B cell (primary cell): ENCODE measurements around the gene DRAXIN. TPM values are rescaled to one million over a fixed set of nuclear protein-coding genes. Genes with fewer than 3 reads are reported as not detected.

ENCODE experiments used
- ATAC-seq: fragments of 200-7000 bp; cut with Tn5 transposase; one replicate; pipeline ENCODE4 v1.10.0; 2021; ENCODE audit warnings: low read depth, mild to moderate bottlenecking, moderate number of reproducible peaks, moderate library complexity
- CTCF ChIA-PET: fragments of 350-600 bp; sonication (Branson Sonifier 250); formaldehyde crosslinking; loops from one replicate; lab custom pipeline; 2021; ENCODE audit warnings: antibody characterized with exemption, inconsistent platforms; lab: Charles Lee
- POLR2A ChIA-PET: fragments of 350-600 bp; sonication (Branson Sonifier 250); formaldehyde crosslinking; loops from one replicate; lab custom pipeline; 2021; ENCODE audit warnings: antibody characterized with exemption; lab: Charles Lee
- DNase-seq: peaks from one replicate; pipeline ENCODE4 v3.0.0; 2013
- H2AFZ ChIP-seq: 2 replicates; pipeline ENCODE4 v1.6.1; 2012; ENCODE audit warnings: mild to moderate bottlenecking, low read depth, low read length; ENCODE audit not compliant: insufficient read depth, poor library complexity, severe bottlenecking
- H3K27ac ChIP-seq, 2 donors: 1 replicate in 1 of 2; 2 replicates in 1 of 2; pipeline ENCODE4 v1.5.1; 2012 to 2013; ENCODE audit warnings: low read length in 2 of 2, mild to moderate bottlenecking in 2 of 2, moderate library complexity in 1 of 2
- H3K27me3 ChIP-seq, 4 experiments: fragments of 200-600 bp in 1 of 4; sonication (generic) in 1 of 4; replicated peaks in 1 of 4; 1 replicate in 2 of 4; 2 replicates in 2 of 4; pipeline versions ENCODE4 v1.6.1 to v1.7.0; 2013 to 2016; ENCODE audit warnings: low read length in 3 of 4, mild to moderate bottlenecking in 2 of 4, mixed read lengths in 1 of 4, moderate library complexity in 1 of 4; ENCODE audit not compliant: insufficient read depth in 4 of 4, control insufficient read depth in 3 of 4; ENCODE audit errors: control extremely low read depth in 1 of 4
- H3K36me3 ChIP-seq, 2 experiments: replicated peaks in 1 of 2; 1 replicate in 1 of 2; 2 replicates in 1 of 2; pipeline versions ENCODE4 v1.6.1 to v1.7.1; 2013; ENCODE audit warnings: low read length in 1 of 2; ENCODE audit not compliant: insufficient read depth in 2 of 2, control insufficient read depth in 1 of 2; ENCODE audit errors: control extremely low read depth in 1 of 2, extremely low read depth in 1 of 2
- H3K4me1 ChIP-seq, 2 donors: fragments of 200-600 bp in 1 of 2; sonication (generic) in 1 of 2; 1 replicate in 1 of 2; 2 replicates in 1 of 2; pipeline versions ENCODE4 v1.5.1 to v1.6.1; 2013 to 2017; ENCODE audit warnings: low read length in 2 of 2; ENCODE audit not compliant: control insufficient read depth in 2 of 2, insufficient read depth in 2 of 2
- H3K4me2 ChIP-seq: replicated peaks from 2 replicates; pipeline ENCODE3; 2012; ENCODE audit warnings: mild to moderate bottlenecking, low read depth, low read length; ENCODE audit not compliant: poor library complexity, severe bottlenecking
- H3K4me3 ChIP-seq, 5 experiments: fragments of 200-600 bp in 1 of 5; sonication (generic) in 1 of 5; 1 replicate in 3 of 5; 2 replicates in 2 of 5; pipeline versions ENCODE4 v1.5.1 to v1.7.0; 2011 to 2016; ENCODE audit warnings: low read length in 4 of 5, mild to moderate bottlenecking in 4 of 5, low read depth in 2 of 5, control low read depth in 1 of 5, moderate library complexity in 1 of 5; ENCODE audit not compliant: insufficient read depth in 1 of 5; ENCODE audit errors: control extremely low read depth in 1 of 5, extremely low read depth in 1 of 5
- H3K79me2 ChIP-seq: fragments of 200-600 bp; sonication (generic); one replicate; pipeline ENCODE4 v1.6.0; 2016; ENCODE audit warnings: low read length; ENCODE audit not compliant: control insufficient read depth, insufficient read depth
- H3K9ac ChIP-seq: fragments of 200-600 bp; sonication (generic); 2 replicates; pipeline ENCODE4 v1.6.1; 2017; ENCODE audit warnings: mild to moderate bottlenecking, low read length, moderate library complexity
- H3K9me3 ChIP-seq, 3 donors: one replicate each; pipeline versions ENCODE4 v1.6.1 to v1.7.1; 2013; ENCODE audit warnings: low read length in 2 of 3; ENCODE audit not compliant: control insufficient read depth in 2 of 3, insufficient read depth in 1 of 3; ENCODE audit errors: control extremely low read depth in 1 of 3
- H4K20me1 ChIP-seq: 2 replicates; pipeline ENCODE4 v1.6.0; 2012; ENCODE audit warnings: mild to moderate bottlenecking, low read length; ENCODE audit not compliant: insufficient read depth, control insufficient read depth, poor library complexity, severe bottlenecking
- H3K27ac Mint-ChIP-seq: one replicate; pipeline ENCODE4 v1.8.0; 2021; ENCODE audit warnings: mixed read lengths
- H3K27me3 Mint-ChIP-seq: one replicate; pipeline ENCODE4 v1.8.0; 2021; ENCODE audit warnings: mixed read lengths
- H3K4me1 Mint-ChIP-seq: one replicate; pipeline ENCODE4 v1.8.0; 2021; ENCODE audit warnings: mixed read lengths
- H3K4me3 Mint-ChIP-seq: one replicate; pipeline ENCODE4 v1.8.0; 2021; ENCODE audit warnings: mixed read lengths
- H3K9me3 Mint-ChIP-seq: one replicate; pipeline ENCODE4 v1.8.0; 2022; ENCODE audit warnings: mixed read lengths; ENCODE audit not compliant: insufficient read depth
- EZH2 ChIP-seq: IDR thresholded peaks from 2 replicates; pipeline ENCODE4 v1.6.1; 2012; ENCODE audit warnings: borderline replicate concordance, low read depth, mild to moderate bottlenecking, moderate library complexity, low read length; ENCODE audit not compliant: insufficient read depth, poor library complexity, severe bottlenecking
- WGBS: methylation state at CpG from one replicate; pipeline ENCODE4 v1.1.5; 2013; ENCODE audit warnings: missing lambda C conversion rate; ENCODE audit not compliant: insufficient coverage; 5-methylcytosine and 5-hydroxymethylcytosine counted together
- intact Hi-C: fragments of 100-400 bp; cut with micrococcal nuclease; formaldehyde crosslinking; loops from one replicate; pipeline ENCODE4 v1.10.0; 2022
- polyA plus RNA-seq: library from polyadenylated mRNA; depleted of rRNA; stranded (reverse); fragments of >200 nt; gene quantifications from 2 replicates; pipeline ENCODE4 v1.2.3, GENCODE V29; 2012
- total RNA-seq, 2 donors: library from RNA; stranded (reverse); fragments of 120-200 nt in 1 of 2; gene quantifications; 1 replicate in 1 of 2; 2 replicates in 1 of 2; pipeline versions ENCODE4 v1.2.3 to v1.2.4, GENCODE V29; 2013 to 2022
- TF ChIP-seq, protein P1 (sequence below): fragments of 200-600 bp; IDR thresholded peaks from one replicate; pipeline ENCODE4 v1.8.0; 2022; ENCODE audit warnings: antibody characterized with exemption, mild to moderate bottlenecking

Gene DRAXIN
- total and polyA plus RNA-seq, 2 donors (not counting 1 experiment from before 2014, with no cell fraction given), result 0.21 to 0.30 TPM

DNA sequence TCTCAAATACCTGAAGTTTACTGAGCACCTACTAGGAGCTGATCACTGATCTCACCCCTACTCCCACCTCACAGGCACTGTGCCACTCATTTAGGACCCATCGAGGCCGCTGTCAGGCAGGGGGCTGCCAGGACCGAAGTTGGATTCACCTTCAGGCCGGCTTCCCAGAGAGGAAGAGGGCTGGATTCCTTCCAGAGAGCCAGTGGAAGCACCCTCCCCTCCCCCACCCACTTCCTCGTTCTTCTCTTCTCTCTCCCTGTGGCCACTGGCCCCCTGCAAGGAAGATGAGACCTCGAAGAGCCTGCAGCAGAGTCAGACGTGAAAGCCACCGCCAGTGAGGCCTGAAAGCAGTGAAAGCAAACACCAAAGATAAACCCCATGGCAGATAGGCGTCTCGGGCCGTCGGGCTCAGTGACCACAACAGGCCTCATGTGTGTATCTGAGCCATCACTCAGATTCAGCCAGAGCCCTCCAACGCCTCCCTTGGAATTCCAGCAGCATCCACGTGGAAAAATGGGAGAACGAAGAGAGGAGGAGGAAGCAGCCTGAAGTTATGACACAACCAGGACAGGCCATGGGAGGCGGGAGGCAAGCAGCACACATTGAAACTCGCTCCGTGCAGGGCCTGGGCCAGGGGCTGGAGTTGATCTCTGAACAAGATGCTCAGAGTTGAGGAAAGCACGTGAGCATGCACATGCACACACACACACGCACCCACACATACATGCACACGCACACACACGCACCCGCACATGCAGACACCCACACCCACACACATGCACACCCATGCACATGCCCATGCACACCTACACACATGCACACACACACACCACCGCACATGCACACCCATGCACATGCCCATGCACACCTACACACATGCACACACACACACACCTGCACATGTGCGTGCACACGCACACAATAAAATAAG lies 38.3 kb downstream of the DRAXIN start:
- H3K27ac ChIP-seq, result peak overlapping the region; percentile 14 to 32
- ChIA-PET POLR2A (interaction anchor here (0.6 to 2.0 kb wide), 4 partner anchors 11 to 178 kb away, joined by 3 to 9 read pairs (median 4); partner anchors contain the start of gene FBXO6), CTCF (interaction anchor here (0.6 to 2.1 kb wide), 7 partner anchors 8 to 85 kb away, joined by 3 to 30 read pairs (median 6); no protein-coding TSS in a partner anchor)
- peak overlapping the region; percentile 90 for H3K4me2 ChIP-seq
- 41% methylated on average over 23 of the region's 26 CpGs for WGBS
- H2AFZ ChIP-seq, result peak overlapping the region; percentile 45
- H3K9me3 ChIP-seq, result peaks cover 0 to 2% (median 0%) of the 10 kb centered on the region in 3 donors
- DNase-seq (no peak), ATAC-seq (no peak)
- H3K79me2 ChIP-seq, result no peaks in the 10 kb centered on the region
- Mint-ChIP-seq H3K4me1 (peaks cover 36% of the 10 kb centered on the region), H3K27ac (peak overlapping the region; percentile 96), H3K27me3 (no peaks in the 10 kb centered on the region), H3K9me3 (no peaks in the 10 kb centered on the region), H3K4me3 (peak overlapping the region; percentile 89)
- no peak overlapping the region for H3K9ac ChIP-seq
- H3K36me3 ChIP-seq, result no peaks in the 10 kb centered on the region
- H3K4me3 ChIP-seq, result peak overlapping the region; percentile 32 to 73 (median 44)
- H4K20me1 ChIP-seq, result no peaks in the 10 kb centered on the region
- no peaks in the 10 kb centered on the region for H3K27me3 ChIP-seq
- TF ChIP-seq, protein P1, sequence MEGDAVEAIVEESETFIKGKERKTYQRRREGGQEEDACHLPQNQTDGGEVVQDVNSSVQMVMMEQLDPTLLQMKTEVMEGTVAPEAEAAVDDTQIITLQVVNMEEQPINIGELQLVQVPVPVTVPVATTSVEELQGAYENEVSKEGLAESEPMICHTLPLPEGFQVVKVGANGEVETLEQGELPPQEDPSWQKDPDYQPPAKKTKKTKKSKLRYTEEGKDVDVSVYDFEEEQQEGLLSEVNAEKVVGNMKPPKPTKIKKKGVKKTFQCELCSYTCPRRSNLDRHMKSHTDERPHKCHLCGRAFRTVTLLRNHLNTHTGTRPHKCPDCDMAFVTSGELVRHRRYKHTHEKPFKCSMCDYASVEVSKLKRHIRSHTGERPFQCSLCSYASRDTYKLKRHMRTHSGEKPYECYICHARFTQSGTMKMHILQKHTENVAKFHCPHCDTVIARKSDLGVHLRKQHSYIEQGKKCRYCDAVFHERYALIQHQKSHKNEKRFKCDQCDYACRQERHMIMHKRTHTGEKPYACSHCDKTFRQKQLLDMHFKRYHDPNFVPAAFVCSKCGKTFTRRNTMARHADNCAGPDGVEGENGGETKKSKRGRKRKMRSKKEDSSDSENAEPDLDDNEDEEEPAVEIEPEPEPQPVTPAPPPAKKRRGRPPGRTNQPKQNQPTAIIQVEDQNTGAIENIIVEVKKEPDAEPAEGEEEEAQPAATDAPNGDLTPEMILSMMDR, result no peak
- TF ChIP-seq EZH2, result no peak
- H3K4me1 ChIP-seq, result peaks cover 38 to 45% of the 10 kb centered on the region in 2 donors
- intact Hi-C loops, result loop anchor here (1.0 to 5.0 kb wide), 3 partner anchors 10 to 77 kb away; partner anchors contain the start of genes FBXO2, FBXO44 and MAD2L2
